Bone marrow (tissue), 2 donors: ENCODE results near the gene MRPL41.
"Not testable (repeated sequence)": the region's sequence is repeated elsewhere in the genome, so short reads cannot be mapped to it uniquely, and the experiment has no call there.

Source experiments
- DNase-seq, 2 donors: peaks; one replicate each; lab custom pipeline; 2025; lab: John Stamatoyannopoulos, UW

MRPL41 gene

GRCh38 chr9:137553654-137554053, 2.0 kb downstream of the MRPL41 start:
- not testable (repeated sequence) for DNase-seq

GRCh38 chr9:137554349-137554748, 2.7 kb downstream of the MRPL41 start:
- no peak for DNase-seq

- DNase-seq: no peak
These were observed 3.5 kb downstream of the MRPL41 start for GRCh38 chr9:137555179-137555578.

- no peak for DNase-seq
These were observed 4.6 kb downstream of the MRPL41 start for GRCh38 chr9:137556069-137556838.

GRCh38 chr9:137558127-137558526, 6.4 kb downstream of the MRPL41 start:
- no peak for DNase-seq

- DNase-seq: no peak
These were observed 12.5 kb downstream of the MRPL41 start for GRCh38 chr9:137564134-137564533.

- no peak for DNase-seq
These were observed 13.2 kb downstream of the MRPL41 start for GRCh38 chr9:137564817-137565411.

GRCh38 chr9:137568445-137568844, 16.8 kb downstream of the MRPL41 start:
- not testable (repeated sequence) for DNase-seq

GRCh38 chr9:137569609-137570203, 18.0 kb downstream of the MRPL41 start:
- no peak for DNase-seq

GRCh38 chr9:137570566-137570965, 18.9 kb downstream of the MRPL41 start:
- DNase-seq: no peak

- DNase-seq: no peak
These were observed 22.5 kb downstream of the MRPL41 start for GRCh38 chr9:137574192-137574591.

GRCh38 chr9:137575364-137575715, 23.7 kb downstream of the MRPL41 start:
- no peak for DNase-seq

- DNase-seq: no peak
These were observed 24.2 kb downstream of the MRPL41 start for GRCh38 chr9:137575716-137576411.

GRCh38 chr9:137578518-137579258, 27.0 kb downstream of the MRPL41 start, which contains the start of gene DPH7:
Gene DPH7, minus strand, starts transcription at chr9:137578925. Its CDS starts 148 bp downstream, at chr9:137578777.
- peak; percentile 75 to 82 for DNase-seq

- DNase-seq: no peak
These were observed 27.6 kb downstream of the MRPL41 start for GRCh38 chr9:137579259-137579604.

- no peak for DNase-seq
These were observed 28.7 kb downstream of the MRPL41 start for GRCh38 chr9:137580209-137580953.

GRCh38 chr9:137580954-137581322, 29.3 kb downstream of the MRPL41 start:
- DNase-seq: no peak

GRCh38 chr9:137581361-137582285, 29.9 kb downstream of the MRPL41 start:
- no peak for DNase-seq

GRCh38 chr9:137582286-137582860, 30.7 kb downstream of the MRPL41 start:
- no peak for DNase-seq

GRCh38 chr9:137583347-137583746, 31.7 kb downstream of the MRPL41 start:
- DNase-seq: no peak
